ENCODE results near the gene OR9A4. TPM values are rescaled to one million over a fixed set of nuclear protein-coding genes. Genes with fewer than 3 reads are reported as not detected.

The OR9A4 gene
- polyA plus RNA-seq, 4 donors: not detected

- DNase-seq (ENCODE audit: low read depth in 4 of 4, low spot score in 3 of 4): no peak
Measured at GRCh38 chr7:141945356-141945755, 29.2 kb downstream of the OR9A4 start.

GRCh38 chr7:141946796-141947195 lies 30.6 kb downstream of the OR9A4 start, which contains the start of gene CLEC5A:
CLEC5A (minus strand) TSS chr7:141946974; CDS start chr7:141946292, 682 bp downstream.
- DNase-seq (ENCODE audit: low read depth in 4 of 4, low spot score in 3 of 4): no peak

GRCh38 chr7:141949021-141949420 lies 32.8 kb downstream of the OR9A4 start:
- DNase-seq (ENCODE audit: low read depth in 4 of 4, low spot score in 3 of 4): no peak

GRCh38 chr7:141949451-141949850 lies 33.3 kb downstream of the OR9A4 start:
- DNase-seq (ENCODE audit: low read depth in 4 of 4, low spot score in 3 of 4): no peak

- DNase-seq (ENCODE audit: low read depth in 4 of 4, low spot score in 3 of 4): no peak
Measured at GRCh38 chr7:141949911-141950310, 33.7 kb downstream of the OR9A4 start.

- no peak for DNase-seq (ENCODE audit: low read depth in 4 of 4, low spot score in 3 of 4)
Measured at GRCh38 chr7:141950806-141951205, 34.6 kb downstream of the OR9A4 start.

- no peak for DNase-seq (ENCODE audit: low read depth in 4 of 4, low spot score in 3 of 4)
Measured at GRCh38 chr7:141952461-141952860, 36.3 kb downstream of the OR9A4 start.

GRCh38 chr7:141954334-141954733 lies 38.1 kb downstream of the OR9A4 start:
- DNase-seq (ENCODE audit: low read depth in 4 of 4, low spot score in 3 of 4): no peak

GRCh38 chr7:141956084-141956483 lies 39.9 kb downstream of the OR9A4 start:
- DNase-seq (ENCODE audit: low read depth in 4 of 4, low spot score in 3 of 4): no peak

GRCh38 chr7:141960687-141961422 lies 44.7 kb downstream of the OR9A4 start:
- no peak for DNase-seq (ENCODE audit: low read depth in 4 of 4, low spot score in 3 of 4)

Other genes starting within 250 kb of the OR9A4 start
- 10 to 100 TPM; 11.4 to 30.4 (median 28.1) TPM for gene DENND11, start 214.2 kb upstream of the OR9A4 start, polyA plus RNA-seq (ENCODE audit: insufficient read length in 4 of 4)
- under 1 TPM; 0.19 to 0.60 (median 0.32) TPM for gene WEE2, start 208.0 kb upstream of the OR9A4 start, polyA plus RNA-seq (ENCODE audit: insufficient read length in 4 of 4)
- gene SSBP1, start 178.0 kb upstream of the OR9A4 start, polyA plus RNA-seq (ENCODE audit: insufficient read length in 4 of 4): 100 to 1,000 TPM; 114 to 159 (median 130) TPM
- 1 to 10 TPM in 1 of 4 donors, under 1 TPM in 3; 0.40 to 1.1 (median 0.85) TPM for gene TAS2R3, start 152.3 kb upstream of the OR9A4 start, polyA plus RNA-seq (ENCODE audit: insufficient read length in 4 of 4)
- 1 to 10 TPM; 1.2 to 5.7 (median 1.6) TPM for gene TAS2R4, start 139.7 kb upstream of the OR9A4 start, polyA plus RNA-seq (ENCODE audit: insufficient read length in 4 of 4)
- gene TAS2R5, start 126.2 kb upstream of the OR9A4 start, polyA plus RNA-seq (ENCODE audit: insufficient read length in 4 of 4): 1 to 10 TPM; 1.7 to 9.3 (median 3.5) TPM
- 1 to 10 TPM in 1 of 4 donors, under 1 TPM in 3; 0.14 to 1.0 (median 0.35) TPM for gene PRSS37, start 74.9 kb upstream of the OR9A4 start, polyA plus RNA-seq (ENCODE audit: insufficient read length in 4 of 4)
- gene CLEC5A, start 30.6 kb downstream of the OR9A4 start, polyA plus RNA-seq (ENCODE audit: insufficient read length in 4 of 4): under 1 TPM; 0.21 to 0.67 (median 0.57) TPM
- under 1 TPM in 1 of 4 donors, not detected in 3; 0.15 TPM for gene TAS2R38, start 57.4 kb downstream of the OR9A4 start, polyA plus RNA-seq (ENCODE audit: insufficient read length in 4 of 4)
- 10 to 100 TPM in 2 of 4 donors, 1 to 10 TPM in 2; 1.2 to 22.4 (median 12.7) TPM for gene MGAM, start 79.5 kb downstream of the OR9A4 start, polyA plus RNA-seq (ENCODE audit: insufficient read length in 4 of 4)
- gene MGAM2, start 195.3 kb downstream of the OR9A4 start, polyA plus RNA-seq (ENCODE audit: insufficient read length in 4 of 4): under 1 TPM; 0.20 to 0.57 (median 0.54) TPM